CD8-positive, alpha-beta memory T cell (primary cell): Measurements from ENCODE around the gene NLRC4. TPM values are rescaled to one million over a fixed set of nuclear protein-coding genes. Genes with fewer than 3 reads are reported as not detected.

Source experiments
- CTCF ChIA-PET: fragments of 350-600 bp; sonication (Branson Sonifier 250); formaldehyde crosslinking; loops from one replicate; lab custom pipeline; 2021; ENCODE audit warnings: antibody characterized with exemption; lab: Charles Lee
- POLR2A ChIA-PET: fragments of 350-600 bp; sonication (Branson Sonifier 250); formaldehyde crosslinking; loops from one replicate; lab custom pipeline; 2021; ENCODE audit warnings: antibody characterized with exemption; lab: Charles Lee
- DNase-seq, 5 donors: peaks; one replicate each; pipeline versions ENCODE4 v3.0.0 to v3.0.0-alpha.2; 2020 to 2022; ENCODE audit warnings: mixed read lengths in 1 of 5
- H3K27ac ChIP-seq: one replicate; pipeline ENCODE4 v1.7.0; 2013; ENCODE audit warnings: low read depth, mild to moderate bottlenecking, low read length, moderate library complexity
- H3K27me3 ChIP-seq: 2 replicates; pipeline ENCODE4 v1.7.0; 2013; ENCODE audit warnings: low read length, mild to moderate bottlenecking; ENCODE audit not compliant: insufficient read depth, poor library complexity, severe bottlenecking
- H3K36me3 ChIP-seq: 2 replicates; pipeline ENCODE4 v1.7.0; 2013; ENCODE audit warnings: mild to moderate bottlenecking, low read length, moderate library complexity; ENCODE audit not compliant: insufficient read depth
- H3K4me1 ChIP-seq: 2 replicates; pipeline ENCODE4 v1.7.0; 2013; ENCODE audit warnings: mild to moderate bottlenecking, low read length, moderate library complexity; ENCODE audit not compliant: insufficient read depth
- H3K4me3 ChIP-seq: 2 replicates; pipeline ENCODE4 v1.7.0; 2013; ENCODE audit warnings: mild to moderate bottlenecking, low read length
- H3K9me3 ChIP-seq: 2 replicates; pipeline ENCODE4 v1.7.0; 2013; ENCODE audit warnings: mild to moderate bottlenecking, low read length
- H3K27ac Mint-ChIP-seq, 8 donors: one replicate each; pipeline ENCODE4 v1.8.0; 2020 to 2021; ENCODE audit warnings: mixed read lengths in 8 of 8, mild to moderate bottlenecking in 6 of 8, inconsistent platforms in 3 of 8, moderate library complexity in 3 of 8
- H3K27me3 Mint-ChIP-seq, 2 donors: one replicate each; pipeline ENCODE4 v1.8.0; 2020 to 2021; ENCODE audit warnings: mixed read lengths in 2 of 2, mild to moderate bottlenecking in 1 of 2, moderate library complexity in 1 of 2
- H3K36me3 Mint-ChIP-seq, 3 donors: one replicate each; pipeline ENCODE4 v1.8.0; 2020 to 2021; ENCODE audit warnings: mixed read lengths in 3 of 3, inconsistent platforms in 1 of 3, mild to moderate bottlenecking in 1 of 3
- H3K4me1 Mint-ChIP-seq, 3 donors: one replicate each; pipeline ENCODE4 v1.8.0; 2020 to 2021; ENCODE audit warnings: mixed read lengths in 3 of 3, inconsistent platforms in 1 of 3, mild to moderate bottlenecking in 1 of 3
- H3K4me3 Mint-ChIP-seq, 7 donors: one replicate each; pipeline ENCODE4 v1.8.0; 2020 to 2021; ENCODE audit warnings: mixed read lengths in 7 of 7, mild to moderate bottlenecking in 6 of 7, moderate library complexity in 4 of 7, inconsistent platforms in 2 of 7
- H3K9me3 Mint-ChIP-seq, 5 donors: one replicate each; pipeline ENCODE4 v1.8.0; 2020 to 2022; ENCODE audit warnings: mixed read lengths in 5 of 5, mild to moderate bottlenecking in 3 of 5, moderate library complexity in 2 of 5, inconsistent platforms in 1 of 5
- polyA plus RNA-seq: library from polyadenylated mRNA; unstranded; fragments of 300-500 nt; fragmentation: Illumina TruSeq; gene quantifications from one replicate; pipeline ENCODE4 v1.2.3, GENCODE V29; 2021
- total RNA-seq, 2 experiments: library from RNA; stranded (reverse); gene quantifications; one replicate each; pipeline ENCODE4 v1.2.3, GENCODE V29; 2021

The NLRC4 gene
- total and polyA plus RNA-seq, 3 experiments from 2014 or later: 0.07 to 0.16 TPM; not detected in 1

DNA sequence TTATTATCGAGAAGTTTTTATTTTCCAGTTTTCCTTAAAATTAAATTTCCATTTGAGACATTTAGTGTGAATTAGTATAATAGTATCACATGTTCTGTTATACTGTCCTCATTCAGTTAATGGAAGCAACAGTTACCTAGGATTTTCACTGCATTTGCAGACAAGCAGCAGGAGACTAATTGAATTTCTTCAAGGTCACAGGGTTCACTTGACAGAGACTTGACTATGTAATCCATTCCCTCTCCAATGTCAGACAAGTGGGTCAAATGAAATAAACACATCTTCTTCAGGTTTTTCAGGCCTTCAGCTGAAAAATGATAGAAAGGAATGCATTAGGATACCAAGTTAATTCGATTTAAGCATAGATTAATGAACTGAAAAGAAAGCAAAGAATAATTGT is 26.7 kb downstream of the NLRC4 start:
- no peak overlapping the region for H3K4me3 ChIP-seq
- H3K27ac Mint-ChIP-seq: no peak overlapping the region
- H3K9me3 Mint-ChIP-seq: no peaks in the 10 kb centered on the region
- POLR2A ChIA-PET: no interaction called here
- H3K27me3 ChIP-seq: no peaks in the 10 kb centered on the region
- peaks cover 0 to 18% (median 8%) of the 10 kb centered on the region in 3 donors for H3K36me3 Mint-ChIP-seq
- no peaks in the 10 kb centered on the region for H3K9me3 ChIP-seq
- H3K4me3 Mint-ChIP-seq: no peak overlapping the region
- no peaks in the 10 kb centered on the region for H3K27me3 Mint-ChIP-seq
- H3K27ac ChIP-seq: no peak overlapping the region
- no peak for DNase-seq
- CTCF ChIA-PET: no interaction called here
- no peaks in the 10 kb centered on the region for H3K4me1 Mint-ChIP-seq
- no peaks in the 10 kb centered on the region for H3K36me3 ChIP-seq
- H3K4me1 ChIP-seq: no peaks in the 10 kb centered on the region

GRCh38 chr2:32237488-32237887 is 27.2 kb downstream of the NLRC4 start:
- no peaks in the 10 kb centered on the region for H3K4me1 Mint-ChIP-seq
- no peak overlapping the region for H3K4me3 Mint-ChIP-seq
- H3K36me3 Mint-ChIP-seq: peaks cover 0 to 18% (median 8%) of the 10 kb centered on the region in 3 donors
- H3K9me3 Mint-ChIP-seq: no peaks in the 10 kb centered on the region
- H3K27me3 Mint-ChIP-seq: no peaks in the 10 kb centered on the region
- H3K4me1 ChIP-seq: no peaks in the 10 kb centered on the region
- POLR2A ChIA-PET: no interaction called here
- H3K9me3 ChIP-seq: no peaks in the 10 kb centered on the region
- H3K27me3 ChIP-seq: no peaks in the 10 kb centered on the region
- DNase-seq: no peak
- H3K27ac Mint-ChIP-seq: no peak overlapping the region
- CTCF ChIA-PET: no interaction called here
- H3K27ac ChIP-seq: no peak overlapping the region
- no peak overlapping the region for H3K4me3 ChIP-seq
- no peaks in the 10 kb centered on the region for H3K36me3 ChIP-seq

- POLR2A ChIA-PET: no interaction called here
- Mint-ChIP-seq H3K4me3 (no peak overlapping the region), H3K9me3 (no peaks in the 10 kb centered on the region), H3K36me3 (peaks cover 0 to 18% (median 8%) of the 10 kb centered on the region in 3 donors), H3K27me3 (no peaks in the 10 kb centered on the region), H3K4me1 (no peaks in the 10 kb centered on the region), H3K27ac (no peak overlapping the region)
- no peaks in the 10 kb centered on the region for H3K36me3 ChIP-seq
- no peaks in the 10 kb centered on the region for H3K9me3 ChIP-seq
- no peak overlapping the region for H3K4me3 ChIP-seq
- no peaks in the 10 kb centered on the region for H3K27me3 ChIP-seq
- DNase-seq: no peak
- H3K27ac ChIP-seq: no peak overlapping the region
- H3K4me1 ChIP-seq: no peaks in the 10 kb centered on the region
- CTCF ChIA-PET: no interaction called here
These were observed 29.4 kb downstream of the NLRC4 start for GRCh38 chr2:32235315-32235714.

GRCh38 chr2:32231959-32232358 is 32.7 kb downstream of the NLRC4 start:
- peaks cover 0 to 6% (median 0%) of the 10 kb centered on the region in 3 donors for H3K4me1 Mint-ChIP-seq
- Histone ChIP-seq H3K4me1 (no peaks in the 10 kb centered on the region), H3K27me3 (no peaks in the 10 kb centered on the region), H3K9me3 (no peaks in the 10 kb centered on the region), H3K36me3 (no peaks in the 10 kb centered on the region), H3K4me3 (no peak overlapping the region), H3K27ac (no peak overlapping the region)
- H3K27me3 Mint-ChIP-seq: no peaks in the 10 kb centered on the region
- H3K27ac Mint-ChIP-seq: no peak overlapping the region
- ChIA-PET CTCF (no interaction called here), POLR2A (no interaction called here)
- H3K4me3 Mint-ChIP-seq: no peak overlapping the region
- peaks cover 0 to 2% (median 0%) of the 10 kb centered on the region in 3 donors for H3K36me3 Mint-ChIP-seq
- DNase-seq: no peak
- H3K9me3 Mint-ChIP-seq: no peaks in the 10 kb centered on the region

DNA sequence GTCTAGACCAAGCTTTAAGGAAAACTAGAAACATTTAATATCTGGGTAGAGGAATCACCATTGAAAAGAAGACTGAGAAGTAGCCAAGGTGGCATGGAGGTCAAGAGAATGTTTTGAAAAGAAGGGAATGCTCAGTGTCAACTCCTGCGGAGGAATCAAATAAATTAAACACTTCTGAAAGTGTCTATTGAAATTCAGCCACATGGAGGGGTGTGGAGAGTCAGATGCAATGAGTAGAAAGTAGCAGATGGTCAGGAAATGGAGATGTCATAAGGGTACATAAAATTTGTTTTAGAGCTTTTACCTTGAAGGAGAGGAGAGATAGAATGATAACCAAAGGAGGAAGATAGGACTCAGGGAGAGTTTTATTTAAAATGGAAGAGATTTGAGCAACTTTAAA is 35.1 kb downstream of the NLRC4 start:
- Mint-ChIP-seq H3K27ac (no peak overlapping the region), H3K4me1 (peaks cover 0 to 6% (median 0%) of the 10 kb centered on the region in 3 donors), H3K4me3 (no peak overlapping the region), H3K36me3 (peaks cover 0 to 10% (median 5%) of the 10 kb centered on the region in 3 donors), H3K27me3 (no peaks in the 10 kb centered on the region), H3K9me3 (no peaks in the 10 kb centered on the region)
- Histone ChIP-seq H3K27me3 (no peaks in the 10 kb centered on the region), H3K27ac (no peak overlapping the region), H3K36me3 (no peaks in the 10 kb centered on the region), H3K4me3 (no peak overlapping the region), H3K4me1 (no peaks in the 10 kb centered on the region), H3K9me3 (no peaks in the 10 kb centered on the region)
- POLR2A ChIA-PET: no interaction called here
- CTCF ChIA-PET: no interaction called here
- no peak for DNase-seq

DNA sequence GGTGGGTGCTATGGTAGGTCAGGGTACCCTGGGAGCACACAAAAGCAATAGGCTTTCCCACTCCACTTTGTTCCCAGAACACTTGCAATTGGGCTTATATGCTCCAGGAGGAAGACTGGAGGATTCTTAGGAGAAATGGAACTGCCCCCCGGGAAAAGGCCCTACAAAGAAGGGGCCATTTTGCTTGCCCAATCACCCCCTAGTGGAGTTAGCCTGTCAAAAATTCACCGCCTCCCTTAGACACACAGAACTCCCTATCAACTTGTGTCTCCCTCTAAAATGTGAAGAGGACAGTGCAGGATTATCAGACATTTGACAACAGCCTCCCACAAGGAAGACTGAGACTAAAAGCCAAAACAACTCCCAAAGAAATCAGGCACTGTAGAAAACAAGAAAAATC is 36.5 kb downstream of the NLRC4 start:
- Mint-ChIP-seq H3K9me3 (no peaks in the 10 kb centered on the region), H3K4me1 (peaks cover 0 to 6% (median 0%) of the 10 kb centered on the region in 3 donors), H3K27ac (peak overlapping the region in 1 of 8 donors; percentile 38), H3K27me3 (no peaks in the 10 kb centered on the region), H3K4me3 (no peak overlapping the region), H3K36me3 (peaks cover 0 to 23% (median 9%) of the 10 kb centered on the region in 3 donors)
- DNase-seq: no peak
- H3K4me3 ChIP-seq: no peak overlapping the region
- H3K9me3 ChIP-seq: no peaks in the 10 kb centered on the region
- ChIA-PET CTCF (no interaction called here), POLR2A (no interaction called here)
- no peaks in the 10 kb centered on the region for H3K4me1 ChIP-seq
- no peaks in the 10 kb centered on the region for H3K27me3 ChIP-seq
- no peaks in the 10 kb centered on the region for H3K36me3 ChIP-seq
- no peak overlapping the region for H3K27ac ChIP-seq

- ChIA-PET POLR2A (no interaction called here), CTCF (no interaction called here)
- Mint-ChIP-seq H3K27ac (peak overlapping the region in 1 of 8 donors; percentile 25), H3K4me3 (no peak overlapping the region), H3K27me3 (no peaks in the 10 kb centered on the region), H3K4me1 (peaks cover 0 to 6% (median 0%) of the 10 kb centered on the region in 3 donors), H3K36me3 (peaks cover 4 to 30% (median 12%) of the 10 kb centered on the region in 3 donors), H3K9me3 (no peaks in the 10 kb centered on the region)
- Histone ChIP-seq H3K9me3 (no peaks in the 10 kb centered on the region), H3K4me3 (no peak overlapping the region), H3K36me3 (peaks cover 6% of the 10 kb centered on the region), H3K27ac (no peak overlapping the region), H3K27me3 (no peaks in the 10 kb centered on the region), H3K4me1 (no peaks in the 10 kb centered on the region)
- no peak for DNase-seq
These were observed 37.2 kb downstream of the NLRC4 start for GRCh38 chr2:32227492-32227891.

- Histone ChIP-seq H3K27me3 (no peaks in the 10 kb centered on the region), H3K4me3 (no peak overlapping the region), H3K4me1 (no peaks in the 10 kb centered on the region), H3K9me3 (no peaks in the 10 kb centered on the region), H3K36me3 (peaks cover 7% of the 10 kb centered on the region), H3K27ac (no peak overlapping the region)
- no peaks in the 10 kb centered on the region for H3K27me3 Mint-ChIP-seq
- peaks cover 9 to 67% (median 20%) of the 10 kb centered on the region in 3 donors for H3K36me3 Mint-ChIP-seq
- H3K9me3 Mint-ChIP-seq: no peaks in the 10 kb centered on the region
- no peak overlapping the region for H3K27ac Mint-ChIP-seq
- DNase-seq: no peak
- ChIA-PET CTCF (no interaction called here), POLR2A (no interaction called here)
- H3K4me3 Mint-ChIP-seq: no peak overlapping the region
- no peaks in the 10 kb centered on the region for H3K4me1 Mint-ChIP-seq
These were observed 41.7 kb downstream of the NLRC4 start for GRCh38 chr2:32222966-32223365.

DNA sequence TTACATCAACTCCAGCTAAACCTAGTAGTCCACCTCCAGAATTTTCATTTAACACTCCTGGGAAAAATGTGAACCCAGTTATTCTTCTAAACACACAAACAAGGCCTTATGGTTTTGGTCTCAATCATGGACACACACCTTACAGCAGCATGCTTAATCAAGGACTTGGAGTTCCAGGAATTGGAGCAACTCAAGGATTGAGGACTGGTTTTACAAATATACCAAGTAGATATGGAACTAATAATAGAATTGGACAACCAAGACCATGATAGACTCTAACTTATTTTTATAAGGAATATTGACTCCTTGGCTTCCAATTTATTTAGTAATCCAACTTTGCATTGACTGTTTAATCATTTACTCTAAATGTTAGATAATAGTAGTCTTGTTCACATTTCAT is 44.2 kb downstream of the NLRC4 start:
- Histone ChIP-seq H3K36me3 (peaks cover 7% of the 10 kb centered on the region), H3K4me1 (no peaks in the 10 kb centered on the region), H3K27ac (no peak overlapping the region), H3K9me3 (no peaks in the 10 kb centered on the region), H3K27me3 (no peaks in the 10 kb centered on the region), H3K4me3 (no peak overlapping the region)
- peaks cover 9 to 77% (median 16%) of the 10 kb centered on the region in 3 donors for H3K36me3 Mint-ChIP-seq
- no peaks in the 10 kb centered on the region for H3K27me3 Mint-ChIP-seq
- H3K4me3 Mint-ChIP-seq: no peak overlapping the region
- DNase-seq: no peak
- H3K27ac Mint-ChIP-seq: no peak overlapping the region
- ChIA-PET CTCF (no interaction called here), POLR2A (no interaction called here)
- H3K9me3 Mint-ChIP-seq: no peaks in the 10 kb centered on the region
- no peaks in the 10 kb centered on the region for H3K4me1 Mint-ChIP-seq
